MCF 10A (cell line): ENCODE data around the gene C11orf86. TPM values are rescaled to one million over a fixed set of nuclear protein-coding genes. Genes with fewer than 3 reads are reported as not detected.

Experiments used
- BruUV-seq: library from RNA; stranded (reverse); fragments of 400-500 nt; replicated peaks from 2 replicates; lab custom pipeline; 2021; lab: Mats Ljungman, UMichigan
- CTCF ChIA-PET: fragments of 300-600 bp; sonication (Branson Sonifier 250); formaldehyde crosslinking; extraction: SDS; loops from one replicate; lab custom pipeline; 2021; ENCODE audit warnings: antibody characterized with exemption, inconsistent platforms; lab: Yijun Ruan, JAX
- POLR2A ChIA-PET: fragments of 300-600, 350-650 bp; sonication (Branson Sonifier 250); formaldehyde crosslinking; extraction: SDS; loops from one replicate; lab custom pipeline; 2020; ENCODE audit warnings: antibody characterized with exemption, inconsistent platforms; lab: Yijun Ruan, JAX
- DNase-seq: peaks from one replicate; pipeline ENCODE4 v3.0.0-alpha.2; 2018; ENCODE audit not compliant: unreplicated experiment
- H3K27ac Mint-ChIP-seq: one replicate; pipeline ENCODE4 v1.8.0; 2022; ENCODE audit warnings: mild to moderate bottlenecking, low read depth, mixed read lengths; ENCODE audit not compliant: unreplicated experiment
- H3K27me3 Mint-ChIP-seq: one replicate; pipeline ENCODE4 v1.8.0; 2022; ENCODE audit warnings: mixed read lengths; ENCODE audit not compliant: insufficient read depth, unreplicated experiment
- H3K36me3 Mint-ChIP-seq: one replicate; pipeline ENCODE4 v1.8.0; 2022; ENCODE audit warnings: mild to moderate bottlenecking, moderate library complexity, mixed read lengths; ENCODE audit not compliant: insufficient read depth, unreplicated experiment
- H3K4me1 Mint-ChIP-seq: one replicate; pipeline ENCODE4 v1.8.0; 2022; ENCODE audit warnings: mixed read lengths; ENCODE audit not compliant: insufficient read depth, unreplicated experiment
- H3K4me3 Mint-ChIP-seq: one replicate; pipeline ENCODE4 v1.8.0; 2022; ENCODE audit warnings: mild to moderate bottlenecking, moderate library complexity, mixed read lengths; ENCODE audit not compliant: unreplicated experiment
- H3K9me3 Mint-ChIP-seq: one replicate; pipeline ENCODE4 v1.8.0; 2022; ENCODE audit warnings: mixed read lengths; ENCODE audit not compliant: unreplicated experiment
- CTCF ChIP-seq: fragments of 200-600 bp; IDR thresholded peaks from one replicate; pipeline ENCODE4 v1.8.0; 2022; ENCODE audit warnings: antibody characterized with exemption, mild to moderate bottlenecking; ENCODE audit not compliant: unreplicated experiment
- intact Hi-C: fragments of 100-400 bp; cut with micrococcal nuclease; formaldehyde crosslinking; loops from 2 replicates; pipeline ENCODE4 v1.14.1; 2022
- total RNA-seq: library from RNA; stranded (reverse); gene quantifications from 2 replicates; pipeline ENCODE4 v1.2.3, GENCODE V29; 2022

The C11orf86 gene
- total RNA-seq, 1 experiment from 2014 or later = not detected

- no TSS peak for BruUV-seq
- no peaks in the 10 kb centered on the region for H3K27me3 Mint-ChIP-seq
- no peak for TF ChIP-seq CTCF
- H3K4me1 Mint-ChIP-seq = no peaks in the 10 kb centered on the region
- peak; percentile 48 for DNase-seq
- intact Hi-C loops = no loop called here
- ChIA-PET CTCF (interaction anchor here (0.5 to 0.6 kb wide), 3 partner anchors 15 to 569 kb away, joined by 3 to 4 read pairs (median 3); no protein-coding TSS in a partner anchor), POLR2A (interaction anchor here (1.3 kb wide), 1 partner anchor 8 kb away, joined by 4 read pairs; no protein-coding TSS in a partner anchor)
- no peaks in the 10 kb centered on the region for H3K36me3 Mint-ChIP-seq
- H3K27ac Mint-ChIP-seq = no peak overlapping the region
- no peaks in the 10 kb centered on the region for H3K9me3 Mint-ChIP-seq
- H3K4me3 Mint-ChIP-seq = no peak overlapping the region
Observed at GRCh38 chr11:67006029-67006884, 31.2 kb downstream of the C11orf86 start.

- DNase-seq = no peak
- no peak overlapping the region for H3K4me3 Mint-ChIP-seq
- no peak overlapping the region for H3K27ac Mint-ChIP-seq
- intact Hi-C loops = no loop called here
- no peaks in the 10 kb centered on the region for H3K9me3 Mint-ChIP-seq
- H3K27me3 Mint-ChIP-seq = no peaks in the 10 kb centered on the region
- no peaks in the 10 kb centered on the region for H3K36me3 Mint-ChIP-seq
- ChIA-PET POLR2A (interaction anchor here (1.3 kb wide), 1 partner anchor 9 kb away, joined by 4 read pairs; no protein-coding TSS in a partner anchor), CTCF (interaction anchor here (0.7 kb wide), 1 partner anchor 344 kb away, joined by 4 read pairs; no protein-coding TSS in a partner anchor)
- no TSS peak for BruUV-seq
- no peak for TF ChIP-seq CTCF
- H3K4me1 Mint-ChIP-seq = no peaks in the 10 kb centered on the region
Observed at GRCh38 chr11:67007126-67007525, 32.0 kb downstream of the C11orf86 start.

GRCh38 chr11:67010296-67010905 is 35.3 kb downstream of the C11orf86 start:
- intact Hi-C loops = no loop called here
- no peak overlapping the region for H3K4me3 Mint-ChIP-seq
- ChIA-PET POLR2A (interaction anchor here (1.0 kb wide), 1 partner anchor 52 kb away, joined by 3 read pairs; the partner anchor contains the start of gene PC), CTCF (interaction anchor here (0.6 kb wide), 1 partner anchor 49 kb away, joined by 3 read pairs; no protein-coding TSS in a partner anchor)
- H3K27ac Mint-ChIP-seq = no peak overlapping the region
- peaks cover 5% of the 10 kb centered on the region for H3K36me3 Mint-ChIP-seq
- no TSS peak for BruUV-seq
- no peaks in the 10 kb centered on the region for H3K4me1 Mint-ChIP-seq
- H3K27me3 Mint-ChIP-seq = no peaks in the 10 kb centered on the region
- TF ChIP-seq CTCF = no peak
- no peaks in the 10 kb centered on the region for H3K9me3 Mint-ChIP-seq
- no peak for DNase-seq

GRCh38 chr11:67013511-67014045 is 38.5 kb downstream of the C11orf86 start:
- no peak for TF ChIP-seq CTCF
- Mint-ChIP-seq H3K27me3 (no peaks in the 10 kb centered on the region), H3K36me3 (peaks cover 6% of the 10 kb centered on the region), H3K27ac (no peak overlapping the region), H3K4me3 (no peak overlapping the region), H3K4me1 (no peaks in the 10 kb centered on the region), H3K9me3 (peaks cover under 1% of the 10 kb centered on the region)
- ChIA-PET CTCF (no interaction called here), POLR2A (no interaction called here)
- BruUV-seq = no TSS peak
- intact Hi-C loops = no loop called here
- DNase-seq = no peak
